Neural cell (in vitro differentiated cells): ENCODE results near the gene SLC13A3.

Experiments
- CTCF ChIP-seq: fragments of 450-650 bp; IDR thresholded peaks from 2 replicates; pipeline ENCODE4 v1.5.1; 2014; ENCODE audit warnings: antibody characterized with exemption, mild to moderate bottlenecking, moderate library complexity; ENCODE audit not compliant: poor library complexity, severe bottlenecking
- EP300 ChIP-seq: fragments of 450-650 bp; conservative IDR thresholded peaks from 2 replicates; pipeline ENCODE4 v1.6.1; 2014; ENCODE audit warnings: antibody characterized with exemption, mild to moderate bottlenecking, moderate library complexity; ENCODE audit not compliant: poor library complexity, severe bottlenecking
- EZH2 ChIP-seq: fragments of 200-600, 300-800 bp; shearing (Covaris generic), sonication (generic); IDR thresholded peaks from 2 replicates; pipeline ENCODE4 v1.6.1; 2014; ENCODE audit warnings: antibody characterized with exemption, low read length, borderline replicate concordance, mild to moderate bottlenecking; ENCODE audit not compliant: insufficient read depth, poor library complexity, severe bottlenecking
- POLR2AphosphoS5 ChIP-seq: IDR thresholded peaks from 2 replicates; pipeline ENCODE4 v1.6.1; 2012
- REST ChIP-seq: IDR thresholded peaks from 2 replicates; pipeline ENCODE4 v1.6.1; 2012; ENCODE audit warnings: borderline replicate concordance

- no peak for TF ChIP-seq EZH2
- TF ChIP-seq CTCF = no peak
- no peak for TF ChIP-seq EP300
- TF ChIP-seq REST = no peak
- TF ChIP-seq POLR2AphosphoS5 = no peak
Measured at GRCh38 chr20:46670228-46670584, 18.9 kb upstream of the SLC13A3 start.
